ENCODE data around the gene C6orf136. TPM values are rescaled to one million over a fixed set of nuclear protein-coding genes. Genes with fewer than 3 reads are reported as not detected.
A peak's percentile ranks its signal among the peaks of the same experiment; 100 is the strongest.

Gene C6orf136
- total and polyA plus RNA-seq, 9 of the 15 experiments (the other 6 are each of a cell fraction or from before 2014, with no cell fraction given): 14.1 to 63.1 (median 18.4) TPM

- no peak for TF ChIP-seq GATAD2B (IDR thresholded peaks at IDR 0.05; ENCODE audit: borderline replicate concordance)
- TF ChIP-seq ZNF76 (CRISPR knock-in tag; IDR thresholded peaks at IDR 0.05; ENCODE audit: borderline replicate concordance): no peak
- no peak for TF ChIP-seq RAD21 (CRISPR knock-in tag; conservative IDR thresholded peaks at IDR 0.05 in 1 of 2, IDR thresholded peaks at IDR 0.05 in 1 of 2)
- TF ChIP-seq, protein P1, sequence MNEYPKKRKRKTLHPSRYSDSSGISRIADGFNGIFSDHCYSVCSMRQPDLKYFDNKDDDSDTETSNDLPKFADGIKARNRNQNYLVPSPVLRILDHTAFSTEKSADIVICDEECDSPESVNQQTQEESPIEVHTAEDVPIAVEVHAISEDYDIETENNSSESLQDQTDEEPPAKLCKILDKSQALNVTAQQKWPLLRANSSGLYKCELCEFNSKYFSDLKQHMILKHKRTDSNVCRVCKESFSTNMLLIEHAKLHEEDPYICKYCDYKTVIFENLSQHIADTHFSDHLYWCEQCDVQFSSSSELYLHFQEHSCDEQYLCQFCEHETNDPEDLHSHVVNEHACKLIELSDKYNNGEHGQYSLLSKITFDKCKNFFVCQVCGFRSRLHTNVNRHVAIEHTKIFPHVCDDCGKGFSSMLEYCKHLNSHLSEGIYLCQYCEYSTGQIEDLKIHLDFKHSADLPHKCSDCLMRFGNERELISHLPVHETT (CRISPR knock-in tag; conservative IDR thresholded peaks at IDR 0.05 in 1 of 2, IDR thresholded peaks at IDR 0.05 in 1 of 2): peak in 1 of 2 experiments; percentile 32; a peak in 2 of 4 replicates
- no peak for TF ChIP-seq SIN3B (IDR thresholded peaks at IDR 0.05; ENCODE audit: low read depth)
- TF ChIP-seq COPS2 (conservative IDR thresholded peaks at IDR 0.05): no peak
- no peak for TF ChIP-seq RBM34 (IDR thresholded peaks at IDR 0.05; ENCODE audit: borderline replicate concordance, insufficient read depth, low read length)
- TF ChIP-seq PKNOX1 (IDR thresholded peaks at IDR 0.05): no peak
- no peak for TF ChIP-seq SIRT6 (IDR thresholded peaks at IDR 0.05; ENCODE audit: low read depth, low read length)
- no peak for TF ChIP-seq MXD1 (CRISPR knock-in tag; IDR thresholded peaks at IDR 0.05; ENCODE audit: borderline replicate concordance, poor library complexity, severe bottlenecking)
- TF ChIP-seq ZNF165 (CRISPR knock-in tag; IDR thresholded peaks at IDR 0.05; ENCODE audit: borderline replicate concordance): no peak
- TF ChIP-seq NCOA4 (IDR thresholded peaks at IDR 0.05; ENCODE audit: partially characterized antibody): no peak
- TF ChIP-seq, protein P2, sequence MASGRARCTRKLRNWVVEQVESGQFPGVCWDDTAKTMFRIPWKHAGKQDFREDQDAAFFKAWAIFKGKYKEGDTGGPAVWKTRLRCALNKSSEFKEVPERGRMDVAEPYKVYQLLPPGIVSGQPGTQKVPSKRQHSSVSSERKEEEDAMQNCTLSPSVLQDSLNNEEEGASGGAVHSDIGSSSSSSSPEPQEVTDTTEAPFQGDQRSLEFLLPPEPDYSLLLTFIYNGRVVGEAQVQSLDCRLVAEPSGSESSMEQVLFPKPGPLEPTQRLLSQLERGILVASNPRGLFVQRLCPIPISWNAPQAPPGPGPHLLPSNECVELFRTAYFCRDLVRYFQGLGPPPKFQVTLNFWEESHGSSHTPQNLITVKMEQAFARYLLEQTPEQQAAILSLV (tag; IDR thresholded peaks at IDR 0.05): no peak
- no peak for TF ChIP-seq ZNF696 (CRISPR knock-in tag; conservative IDR thresholded peaks at IDR 0.05)
- TF ChIP-seq SMARCA4 (IDR thresholded peaks at IDR 0.05): no peak; the same call in 1 of the 2 replicates
- no peak for TF ChIP-seq EP300 (IDR thresholded peaks at IDR 0.05; ENCODE audit: low read length)
- TF ChIP-seq, protein P3, sequence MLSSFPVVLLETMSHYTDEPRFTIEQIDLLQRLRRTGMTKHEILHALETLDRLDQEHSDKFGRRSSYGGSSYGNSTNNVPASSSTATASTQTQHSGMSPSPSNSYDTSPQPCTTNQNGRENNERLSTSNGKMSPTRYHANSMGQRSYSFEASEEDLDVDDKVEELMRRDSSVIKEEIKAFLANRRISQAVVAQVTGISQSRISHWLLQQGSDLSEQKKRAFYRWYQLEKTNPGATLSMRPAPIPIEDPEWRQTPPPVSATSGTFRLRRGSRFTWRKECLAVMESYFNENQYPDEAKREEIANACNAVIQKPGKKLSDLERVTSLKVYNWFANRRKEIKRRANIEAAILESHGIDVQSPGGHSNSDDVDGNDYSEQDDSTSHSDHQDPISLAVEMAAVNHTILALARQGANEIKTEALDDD (IDR thresholded peaks at IDR 0.05): no peak
- TF ChIP-seq MECOM (CRISPR knock-in tag; IDR thresholded peaks at IDR 0.05): peak; percentile 41; the same call in 1 of the 2 replicates
- no peak for TF ChIP-seq STAT5B (CRISPR knock-in tag; IDR thresholded peaks at IDR 0.05)
- TF ChIP-seq ELF2 (CRISPR knock-in tag; IDR thresholded peaks at IDR 0.05): peak; percentile 69
- no peak; the same call in 1 of the 2 replicates for TF ChIP-seq RB1 (IDR thresholded peaks at IDR 0.05; ENCODE audit: low read depth)
- peak; percentile 83 for TF ChIP-seq CHD1 (IDR thresholded peaks at IDR 0.05; ENCODE audit: low read length)
- TF ChIP-seq POLR2AphosphoS2 (IDR thresholded peaks at IDR 0.05; ENCODE audit: low read length): no peak
- TF ChIP-seq ZNF24 (IDR thresholded peaks at IDR 0.05): no peak
- TF ChIP-seq TAF9B (IDR thresholded peaks at IDR 0.05; ENCODE audit: partially characterized antibody): peak; percentile 51
Observed at GRCh38 chr6:30615219-30615957, 31.5 kb upstream of the C6orf136 start (continued).

Data from K562 (cell line).